Measurements from ENCODE around the gene HDAC1. TPM values are rescaled to one million over a fixed set of nuclear protein-coding genes. Genes with fewer than 3 reads are reported as not detected.
A peak's percentile ranks its signal among the peaks of the same experiment; 100 is the strongest.

HDAC1 gene
- total and polyA plus RNA-seq, 2 of the 13 experiments (the other 11 are each of a cell fraction or from before 2014, with no cell fraction given), result 93.5 to 189 TPM

DNA sequence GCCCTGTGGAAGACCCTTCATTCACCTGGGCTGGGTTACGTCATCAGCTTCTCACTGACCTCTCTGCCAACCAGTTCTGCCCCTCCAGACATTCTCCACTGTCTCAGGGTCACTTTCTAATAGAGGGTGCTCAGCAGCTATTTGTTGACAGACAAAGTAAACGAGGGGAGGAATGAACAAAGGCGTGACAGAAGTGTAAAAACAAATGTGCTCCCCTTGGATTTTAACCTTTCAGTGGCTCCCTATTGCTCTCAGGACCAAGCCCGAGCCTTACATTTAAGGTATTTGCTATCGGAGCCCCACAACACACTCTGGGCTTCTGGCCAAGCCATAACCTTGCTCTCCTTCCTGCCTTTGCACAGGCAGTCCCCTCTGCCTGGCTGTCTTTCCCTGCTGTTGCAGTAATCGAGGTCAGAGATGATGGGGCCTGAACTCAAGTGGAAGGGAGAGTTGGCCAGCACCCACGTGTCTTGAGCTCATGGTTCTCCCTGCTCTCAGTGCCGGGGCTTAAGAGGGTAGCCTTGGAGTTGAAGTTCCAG is 53.5 kb downstream of the HDAC1 start (continued):
- TF ChIP-seq, protein P1, sequence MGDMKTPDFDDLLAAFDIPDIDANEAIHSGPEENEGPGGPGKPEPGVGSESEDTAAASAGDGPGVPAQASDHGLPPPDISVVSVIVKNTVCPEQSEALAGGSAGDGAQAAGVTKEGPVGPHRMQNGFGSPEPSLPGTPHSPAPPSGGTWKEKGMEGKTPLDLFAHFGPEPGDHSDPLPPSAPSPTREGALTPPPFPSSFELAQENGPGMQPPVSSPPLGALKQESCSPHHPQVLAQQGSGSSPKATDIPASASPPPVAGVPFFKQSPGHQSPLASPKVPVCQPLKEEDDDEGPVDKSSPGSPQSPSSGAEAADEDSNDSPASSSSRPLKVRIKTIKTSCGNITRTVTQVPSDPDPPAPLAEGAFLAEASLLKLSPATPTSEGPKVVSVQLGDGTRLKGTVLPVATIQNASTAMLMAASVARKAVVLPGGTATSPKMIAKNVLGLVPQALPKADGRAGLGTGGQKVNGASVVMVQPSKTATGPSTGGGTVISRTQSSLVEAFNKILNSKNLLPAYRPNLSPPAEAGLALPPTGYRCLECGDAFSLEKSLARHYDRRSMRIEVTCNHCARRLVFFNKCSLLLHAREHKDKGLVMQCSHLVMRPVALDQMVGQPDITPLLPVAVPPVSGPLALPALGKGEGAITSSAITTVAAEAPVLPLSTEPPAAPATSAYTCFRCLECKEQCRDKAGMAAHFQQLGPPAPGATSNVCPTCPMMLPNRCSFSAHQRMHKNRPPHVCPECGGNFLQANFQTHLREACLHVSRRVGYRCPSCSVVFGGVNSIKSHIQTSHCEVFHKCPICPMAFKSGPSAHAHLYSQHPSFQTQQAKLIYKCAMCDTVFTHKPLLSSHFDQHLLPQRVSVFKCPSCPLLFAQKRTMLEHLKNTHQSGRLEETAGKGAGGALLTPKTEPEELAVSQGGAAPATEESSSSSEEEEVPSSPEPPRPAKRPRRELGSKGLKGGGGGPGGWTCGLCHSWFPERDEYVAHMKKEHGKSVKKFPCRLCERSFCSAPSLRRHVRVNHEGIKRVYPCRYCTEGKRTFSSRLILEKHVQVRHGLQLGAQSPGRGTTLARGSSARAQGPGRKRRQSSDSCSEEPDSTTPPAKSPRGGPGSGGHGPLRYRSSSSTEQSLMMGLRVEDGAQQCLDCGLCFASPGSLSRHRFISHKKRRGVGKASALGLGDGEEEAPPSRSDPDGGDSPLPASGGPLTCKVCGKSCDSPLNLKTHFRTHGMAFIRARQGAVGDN (CRISPR knock-in tag; IDR thresholded peaks at IDR 0.05), result peak; percentile 80
- TF ChIP-seq, protein P2, sequence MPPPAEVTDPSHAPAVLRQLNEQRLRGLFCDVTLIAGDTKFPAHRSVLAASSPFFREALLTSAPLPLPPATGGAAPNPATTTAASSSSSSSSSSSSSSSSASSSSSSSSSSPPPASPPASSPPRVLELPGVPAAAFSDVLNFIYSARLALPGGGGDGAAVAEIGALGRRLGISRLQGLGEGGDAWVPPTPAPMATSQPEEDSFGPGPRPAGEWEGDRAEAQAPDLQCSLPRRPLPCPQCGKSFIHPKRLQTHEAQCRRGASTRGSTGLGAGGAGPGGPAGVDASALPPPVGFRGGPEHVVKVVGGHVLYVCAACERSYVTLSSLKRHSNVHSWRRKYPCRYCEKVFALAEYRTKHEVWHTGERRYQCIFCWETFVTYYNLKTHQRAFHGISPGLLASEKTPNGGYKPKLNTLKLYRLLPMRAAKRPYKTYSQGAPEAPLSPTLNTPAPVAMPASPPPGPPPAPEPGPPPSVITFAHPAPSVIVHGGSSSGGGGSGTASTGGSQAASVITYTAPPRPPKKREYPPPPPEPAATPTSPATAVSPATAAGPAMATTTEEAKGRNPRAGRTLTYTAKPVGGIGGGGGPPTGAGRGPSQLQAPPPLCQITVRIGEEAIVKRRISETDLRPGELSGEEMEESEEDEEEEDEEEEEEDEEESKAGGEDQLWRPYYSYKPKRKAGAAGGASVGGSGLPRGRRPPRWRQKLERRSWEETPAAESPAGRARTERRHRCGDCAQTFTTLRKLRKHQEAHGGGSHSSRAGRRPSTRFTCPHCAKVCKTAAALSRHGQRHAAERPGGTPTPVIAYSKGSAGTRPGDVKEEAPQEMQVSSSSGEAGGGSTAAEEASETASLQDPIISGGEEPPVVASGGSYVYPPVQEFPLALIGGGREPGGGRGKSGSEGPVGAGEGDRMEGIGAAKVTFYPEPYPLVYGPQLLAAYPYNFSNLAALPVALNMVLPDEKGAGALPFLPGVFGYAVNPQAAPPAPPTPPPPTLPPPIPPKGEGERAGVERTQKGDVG (CRISPR knock-in tag; IDR thresholded peaks at IDR 0.05; ENCODE audit: borderline replicate concordance), result no peak
- TF ChIP-seq ZNF530 (CRISPR knock-in tag; IDR thresholded peaks at IDR 0.05; ENCODE audit: low read depth), result no peak
- 0 out of 2 replicates have a peak, but pooled peaks have one; percentile 26 for TF ChIP-seq ZNF766 (CRISPR knock-in tag; IDR thresholded peaks at IDR 0.05; ENCODE audit: borderline replicate concordance)
- TF ChIP-seq CCAR2 (optimal IDR thresholded peaks at IDR 0.05; ENCODE audit: low read depth, low read length), result no peak
- peak; percentile 38; the same call in 1 of the 2 replicates for TF ChIP-seq MIER3 (CRISPR knock-in tag; IDR thresholded peaks at IDR 0.05; ENCODE audit: borderline replicate concordance)
- no peak for TF ChIP-seq ZNF776 (CRISPR knock-in tag; IDR thresholded peaks at IDR 0.05)
- no peak for TF ChIP-seq ZNF660 (CRISPR knock-in tag; IDR thresholded peaks at IDR 0.05; ENCODE audit: borderline replicate concordance, low read depth)
- TF ChIP-seq, protein P3, sequence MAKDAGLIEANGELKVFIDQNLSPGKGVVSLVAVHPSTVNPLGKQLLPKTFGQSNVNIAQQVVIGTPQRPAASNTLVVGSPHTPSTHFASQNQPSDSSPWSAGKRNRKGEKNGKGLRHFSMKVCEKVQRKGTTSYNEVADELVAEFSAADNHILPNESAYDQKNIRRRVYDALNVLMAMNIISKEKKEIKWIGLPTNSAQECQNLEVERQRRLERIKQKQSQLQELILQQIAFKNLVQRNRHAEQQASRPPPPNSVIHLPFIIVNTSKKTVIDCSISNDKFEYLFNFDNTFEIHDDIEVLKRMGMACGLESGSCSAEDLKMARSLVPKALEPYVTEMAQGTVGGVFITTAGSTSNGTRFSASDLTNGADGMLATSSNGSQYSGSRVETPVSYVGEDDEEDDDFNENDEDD (CRISPR knock-in tag; IDR thresholded peaks at IDR 0.05; ENCODE audit: borderline replicate concordance), result no peak
- TF ChIP-seq ZNF644 (CRISPR knock-in tag; IDR thresholded peaks at IDR 0.05; ENCODE audit: low read depth), result no peak
- peak; percentile 55; the same call in 1 of the 2 replicates for TF ChIP-seq MYC (CRISPR knock-in tag; IDR thresholded peaks at IDR 0.05; ENCODE audit: borderline replicate concordance)
- TF ChIP-seq RORA (CRISPR knock-in tag; IDR thresholded peaks at IDR 0.05), result no peak
- no peak for TF ChIP-seq PTBP1 (IDR thresholded peaks at IDR 0.05; ENCODE audit: low read depth, low read length, poor library complexity, severe bottlenecking)
- peak; percentile 93 for TF ChIP-seq ATF7 (IDR thresholded peaks at IDR 0.05)
- TF ChIP-seq ATF7 (CRISPR knock-in tag; IDR thresholded peaks at IDR 0.05), result no peak
- TF ChIP-seq ZNF460 (CRISPR knock-in tag; IDR thresholded peaks at IDR 0.05; ENCODE audit: borderline replicate concordance), result no peak
- no peak for TF ChIP-seq FOSL2 (CRISPR knock-in tag; IDR thresholded peaks at IDR 0.05)
- TF ChIP-seq, protein P4, sequence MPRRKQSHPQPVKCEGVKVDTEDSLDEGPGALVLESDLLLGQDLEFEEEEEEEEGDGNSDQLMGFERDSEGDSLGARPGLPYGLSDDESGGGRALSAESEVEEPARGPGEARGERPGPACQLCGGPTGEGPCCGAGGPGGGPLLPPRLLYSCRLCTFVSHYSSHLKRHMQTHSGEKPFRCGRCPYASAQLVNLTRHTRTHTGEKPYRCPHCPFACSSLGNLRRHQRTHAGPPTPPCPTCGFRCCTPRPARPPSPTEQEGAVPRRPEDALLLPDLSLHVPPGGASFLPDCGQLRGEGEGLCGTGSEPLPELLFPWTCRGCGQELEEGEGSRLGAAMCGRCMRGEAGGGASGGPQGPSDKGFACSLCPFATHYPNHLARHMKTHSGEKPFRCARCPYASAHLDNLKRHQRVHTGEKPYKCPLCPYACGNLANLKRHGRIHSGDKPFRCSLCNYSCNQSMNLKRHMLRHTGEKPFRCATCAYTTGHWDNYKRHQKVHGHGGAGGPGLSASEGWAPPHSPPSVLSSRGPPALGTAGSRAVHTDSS (CRISPR knock-in tag; conservative IDR thresholded peaks at IDR 0.05), result no peak
- no peak for TF ChIP-seq ZSCAN12 (CRISPR knock-in tag; IDR thresholded peaks at IDR 0.05)

All from HepG2 (cell line).